ENCODE measurements around the gene GLI3.

GRCh38 chr7:42274053-42274452 lies 37.0 kb upstream of the GLI3 start:
- no peak for TF ChIP-seq CTCF (IDR thresholded peaks at IDR 0.05)
- TF ChIP-seq POLR2A (IDR thresholded peaks at IDR 0.05): no peak
- TF ChIP-seq POLR2AphosphoS5 (IDR thresholded peaks at IDR 0.05): no peak
- TF ChIP-seq EP300 (IDR thresholded peaks at IDR 0.05): no peak

All from stomach (tissue), 4 donors.